Left lobe of liver (tissue), 1 donor: Measurements from ENCODE around the gene ZNF182. TPM values are rescaled to one million over a fixed set of nuclear protein-coding genes. Genes with fewer than 3 reads are reported as not detected.

Experiments
- total RNA-seq: library from RNA; stranded (reverse); gene quantifications from one replicate; pipeline ENCODE4 v1.2.1, GENCODE V29; 2021
- donor health status: DM: no; HTN: yes; CAD: no.

Gene ZNF182
- total RNA-seq, 1 donor from 2014 or later: 2.2 TPM

Other genes starting within 250 kb of the ZNF182 start
- 5.3 TPM for gene ZNF81, start 167.1 kb downstream of the ZNF182 start, total RNA-seq
- not detected for gene SPACA5, start 3.0 kb upstream of the ZNF182 start, total RNA-seq
- gene ZNF630, start 67.7 kb upstream of the ZNF182 start, total RNA-seq: 1.1 TPM
- gene SPACA5B, start 126.6 kb upstream of the ZNF182 start, total RNA-seq: not detected
- not detected for gene SSX5, start 192.8 kb upstream of the ZNF182 start, total RNA-seq